Heart left ventricle (tissue), 13 donors: ENCODE measurements around the gene SLC25A14.

Experiments
- POLR2A ChIP-seq, 2 donors: fragments of 450-650 bp; IDR thresholded peaks; one replicate each; pipeline ENCODE4 v1.6.1; 2017; ENCODE audit warnings: antibody characterized with exemption in 2 of 2, mild to moderate bottlenecking in 2 of 2, moderate library complexity in 2 of 2
- TF ChIP-seq, protein P1 (sequence below), 12 donors: fragments of 200-600 bp; sonication (generic) in 4 of 12; IDR thresholded peaks; one replicate each; pipeline versions ENCODE4 v1.5.0 to v1.8.0; 2018 to 2022; ENCODE audit warnings: antibody characterized with exemption in 12 of 12, mild to moderate bottlenecking in 5 of 12
- donor health status: ischemic (EF 13 %, LVEDD 7.1; RV severe dilation, severe dysfunction).
- donor health status: DM: no; HTN: yes; CAD: no.
- donor health status: DM: no; HTN: no; CAD: no.
- donor health status: ischemic (EF 25% LVEDD 6.9; RV normal size, moderate dysfunction).
- donor health status: ischemic (EF 25% LVEDD 5.7; RV mildly dilated, moderate dysfunction).
- donor health status: ischemic (EF 35%, LVEDD 5.7; RV mildly dilated, moderate dysfunction).
- donor health status: nonischemic (EF 11% LVEDD 7.7; RV severe dilation, severe dysfunction).
- donor health status: DM: yes; HTN: yes; CAD: no.
- donor health status: PGD.
- donor health status: ischemic (EF 29% LVEDD 5.4; RV normal size, mild dysfunction).
- donor health status: nonischemic (EF 23%, LVEDD 6.1; RV moderate dilation, normal function).

DNA sequence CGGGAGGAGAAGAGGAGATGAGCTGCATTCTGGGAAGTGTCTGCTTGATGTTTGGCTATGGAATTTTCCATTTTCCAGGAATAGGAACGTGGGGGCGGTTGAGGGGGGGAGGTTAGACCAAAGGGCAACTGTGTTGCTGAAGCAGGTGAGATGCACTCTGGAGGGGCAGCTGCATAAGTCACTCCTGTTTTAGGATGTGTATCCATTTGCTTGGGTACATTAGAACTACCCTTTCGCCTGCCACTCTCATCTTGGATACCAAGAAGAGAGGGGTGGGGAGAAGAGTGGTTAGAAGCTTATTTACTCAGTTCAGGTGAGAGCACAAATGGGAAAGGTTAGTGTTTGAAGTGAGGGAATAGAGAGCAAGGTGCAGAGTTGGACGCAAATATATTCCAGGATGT is 46.7 kb downstream of the SLC25A14 start:
- TF ChIP-seq, protein P1, sequence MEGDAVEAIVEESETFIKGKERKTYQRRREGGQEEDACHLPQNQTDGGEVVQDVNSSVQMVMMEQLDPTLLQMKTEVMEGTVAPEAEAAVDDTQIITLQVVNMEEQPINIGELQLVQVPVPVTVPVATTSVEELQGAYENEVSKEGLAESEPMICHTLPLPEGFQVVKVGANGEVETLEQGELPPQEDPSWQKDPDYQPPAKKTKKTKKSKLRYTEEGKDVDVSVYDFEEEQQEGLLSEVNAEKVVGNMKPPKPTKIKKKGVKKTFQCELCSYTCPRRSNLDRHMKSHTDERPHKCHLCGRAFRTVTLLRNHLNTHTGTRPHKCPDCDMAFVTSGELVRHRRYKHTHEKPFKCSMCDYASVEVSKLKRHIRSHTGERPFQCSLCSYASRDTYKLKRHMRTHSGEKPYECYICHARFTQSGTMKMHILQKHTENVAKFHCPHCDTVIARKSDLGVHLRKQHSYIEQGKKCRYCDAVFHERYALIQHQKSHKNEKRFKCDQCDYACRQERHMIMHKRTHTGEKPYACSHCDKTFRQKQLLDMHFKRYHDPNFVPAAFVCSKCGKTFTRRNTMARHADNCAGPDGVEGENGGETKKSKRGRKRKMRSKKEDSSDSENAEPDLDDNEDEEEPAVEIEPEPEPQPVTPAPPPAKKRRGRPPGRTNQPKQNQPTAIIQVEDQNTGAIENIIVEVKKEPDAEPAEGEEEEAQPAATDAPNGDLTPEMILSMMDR (IDR thresholded peaks at IDR 0.05), result no peak
- no peak for TF ChIP-seq POLR2A (IDR thresholded peaks at IDR 0.05)
